A673 (cell line): Measurements from ENCODE around the gene CERKL. TPM values are rescaled to one million over a fixed set of nuclear protein-coding genes. Genes with fewer than 3 reads are reported as not detected.

Source experiments
- BruUV-seq: library from RNA; stranded (reverse); fragments of 400-500 nt; replicated peaks from 2 replicates; lab custom pipeline; 2021; lab: Mats Ljungman, UMichigan
- CTCF ChIA-PET: fragments of 300-600 bp; sonication (Branson Sonifier 250); formaldehyde crosslinking; loops from one replicate; lab custom pipeline; 2022; ENCODE audit warnings: antibody characterized with exemption; lab: Charles Lee
- POLR2A ChIA-PET: fragments of 300-600 bp; sonication (Branson Sonifier 250); formaldehyde crosslinking; loops from one replicate; lab custom pipeline; 2022; ENCODE audit warnings: antibody characterized with exemption; ENCODE audit not compliant: low non-redundant PET; lab: Charles Lee
- DNase-seq: peaks from one replicate; pipeline ENCODE4 v3.0.0-alpha.2; 2015; ENCODE audit warnings: low spot score
- H3K27ac ChIP-seq: fragments of 200-600 bp; sonication (generic); 2 replicates; pipeline ENCODE4 v1.5.1; 2016; ENCODE audit warnings: mixed run types, low read depth, mild to moderate bottlenecking, mixed read lengths, antibody characterized with exemption, low read length; ENCODE audit not compliant: poor library complexity, severe bottlenecking
- H3K27me3 ChIP-seq: fragments of 200-600 bp; sonication (generic); replicated peaks from 2 replicates; pipeline ENCODE4 v1.6.1; 2017; ENCODE audit warnings: mixed run types, low read depth, mild to moderate bottlenecking, mixed read lengths, antibody characterized with exemption, low read length; ENCODE audit not compliant: insufficient read depth, poor library complexity
- H3K36me3 ChIP-seq: fragments of 200-600 bp; sonication (generic); 2 replicates; pipeline ENCODE4 v1.6.1; 2016; ENCODE audit warnings: mixed run types, mild to moderate bottlenecking, mixed read lengths, antibody characterized with exemption, low read length; ENCODE audit not compliant: insufficient read depth, poor library complexity, severe bottlenecking
- H3K4me1 ChIP-seq: fragments of 200-600 bp; sonication (generic); 2 replicates; pipeline ENCODE4 v1.6.1; 2017; ENCODE audit warnings: mixed run types, mild to moderate bottlenecking, mixed read lengths, antibody characterized with exemption, low read length; ENCODE audit not compliant: insufficient read depth, poor library complexity, severe bottlenecking
- H3K4me3 ChIP-seq: fragments of 200-600 bp; sonication (generic); 2 replicates; pipeline ENCODE4 v1.5.1; 2016; ENCODE audit warnings: low read depth, mixed run types, mild to moderate bottlenecking, mixed read lengths, low read length; ENCODE audit not compliant: poor library complexity, severe bottlenecking
- H3K9me3 ChIP-seq: fragments of 200-600 bp; sonication (generic); 2 replicates; pipeline ENCODE4 v1.6.1; 2016; ENCODE audit warnings: mixed run types, low read depth, mild to moderate bottlenecking, mixed read lengths, antibody characterized with exemption, low read length; ENCODE audit not compliant: poor library complexity, severe bottlenecking
- EZH2 ChIP-seq: fragments of 200-600 bp; sonication (generic); IDR thresholded peaks from 2 replicates; pipeline ENCODE4 v1.6.1; 2017; ENCODE audit warnings: borderline replicate concordance, low read depth, mild to moderate bottlenecking, mixed read lengths, antibody characterized with exemption, low read length; ENCODE audit not compliant: poor library complexity, severe bottlenecking
- intact Hi-C: fragments of 100-400 bp; cut with micrococcal nuclease; formaldehyde crosslinking; loops from one replicate; pipeline ENCODE4 v1.10.0; 2022; ENCODE audit not compliant: unreplicated experiment
- total RNA-seq: library from RNA; stranded (reverse); gene quantifications from 2 replicates; pipeline ENCODE4 v1.2.3, GENCODE V29; 2021
- TF ChIP-seq, protein P1 (sequence below): fragments of 300-800, 200-600 bp; sonication (generic); conservative IDR thresholded peaks from 2 replicates; pipeline ENCODE4 v1.5.1; 2017; ENCODE audit warnings: low read depth, mild to moderate bottlenecking, antibody characterized with exemption, low read length, moderate library complexity, mixed read lengths

CERKL gene
- total RNA-seq, 1 experiment from 2014 or later, result 0.75 TPM

DNA sequence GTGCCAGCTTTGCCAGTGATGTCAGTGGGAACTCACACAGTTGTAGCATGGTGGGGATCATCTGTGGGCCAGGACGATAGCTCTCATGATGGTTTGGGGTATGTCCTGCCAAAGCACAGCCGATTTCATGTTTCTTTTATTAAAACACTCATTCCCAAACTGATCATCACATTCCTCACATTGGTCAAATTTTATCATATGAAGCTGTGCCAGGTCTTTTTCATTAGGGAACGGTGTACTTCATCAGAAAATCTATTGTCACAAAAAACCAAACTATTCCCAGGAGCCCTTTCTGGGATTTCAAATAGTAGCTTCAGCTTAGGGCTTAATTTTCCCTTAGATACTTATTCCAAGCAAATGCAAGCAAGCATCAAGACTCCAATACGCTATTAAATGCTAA is 157.7 kb downstream of the CERKL start:
- Histone ChIP-seq H3K9me3 (no peaks in the 10 kb centered on the region), H3K27me3 (no peaks in the 10 kb centered on the region), H3K27ac (no peak overlapping the region), H3K4me3 (no peak overlapping the region), H3K4me1 (no peaks in the 10 kb centered on the region), H3K36me3 (no peaks in the 10 kb centered on the region)
- no TSS peak for BruUV-seq
- intact Hi-C loops, result no loop called here
- DNase-seq, result no peak
- ChIA-PET CTCF (interaction anchor here (0.5 kb wide), 1 partner anchor 1373 kb away, joined by 4 read pairs; no protein-coding TSS in a partner anchor), POLR2A (no interaction called here)
- no peak for TF ChIP-seq EZH2
- TF ChIP-seq, protein P1, sequence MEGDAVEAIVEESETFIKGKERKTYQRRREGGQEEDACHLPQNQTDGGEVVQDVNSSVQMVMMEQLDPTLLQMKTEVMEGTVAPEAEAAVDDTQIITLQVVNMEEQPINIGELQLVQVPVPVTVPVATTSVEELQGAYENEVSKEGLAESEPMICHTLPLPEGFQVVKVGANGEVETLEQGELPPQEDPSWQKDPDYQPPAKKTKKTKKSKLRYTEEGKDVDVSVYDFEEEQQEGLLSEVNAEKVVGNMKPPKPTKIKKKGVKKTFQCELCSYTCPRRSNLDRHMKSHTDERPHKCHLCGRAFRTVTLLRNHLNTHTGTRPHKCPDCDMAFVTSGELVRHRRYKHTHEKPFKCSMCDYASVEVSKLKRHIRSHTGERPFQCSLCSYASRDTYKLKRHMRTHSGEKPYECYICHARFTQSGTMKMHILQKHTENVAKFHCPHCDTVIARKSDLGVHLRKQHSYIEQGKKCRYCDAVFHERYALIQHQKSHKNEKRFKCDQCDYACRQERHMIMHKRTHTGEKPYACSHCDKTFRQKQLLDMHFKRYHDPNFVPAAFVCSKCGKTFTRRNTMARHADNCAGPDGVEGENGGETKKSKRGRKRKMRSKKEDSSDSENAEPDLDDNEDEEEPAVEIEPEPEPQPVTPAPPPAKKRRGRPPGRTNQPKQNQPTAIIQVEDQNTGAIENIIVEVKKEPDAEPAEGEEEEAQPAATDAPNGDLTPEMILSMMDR, result no peak

Other genes starting within 250 kb of the CERKL start
- 4.6 and 7.0 TPM in 2 replicates for gene ITGA4, start 199.7 kb downstream of the CERKL start, total RNA-seq
- not detected in 2 replicates for gene NEUROD1, start 23.4 kb upstream of the CERKL start, total RNA-seq
- gene ITPRID2, start 234.6 kb upstream of the CERKL start, total RNA-seq, result 141 and 149 TPM in 2 replicates